ENCODE results near the gene SOX30. TPM values are rescaled to one million over a fixed set of nuclear protein-coding genes. Genes with fewer than 3 reads are reported as not detected.
"Not testable (repeated sequence)": the region's sequence is repeated elsewhere in the genome, so short reads cannot be mapped to it uniquely, and the experiment has no call there.

Gene SOX30
- under 1 TPM in 6 of 8 experiments, not detected in 2; 0.09 to 0.33 (median 0.21) TPM for total RNA-seq

DNA sequence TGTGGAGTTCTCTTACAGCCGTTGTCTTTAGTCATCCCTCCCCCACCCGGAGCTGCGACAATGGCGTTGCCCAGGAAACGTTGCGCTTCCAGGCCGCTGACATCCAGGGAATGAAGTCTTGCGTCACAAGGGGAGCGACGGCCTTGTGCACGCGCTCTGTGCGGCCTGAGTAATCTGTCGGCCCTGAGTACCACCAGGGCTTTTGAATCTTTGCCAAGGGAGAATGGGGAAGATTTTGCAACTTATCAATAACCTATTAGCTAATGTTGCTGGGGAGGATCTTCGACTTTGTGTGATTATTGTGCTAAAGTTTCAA, at the start of gene SOX30:
SOX30 (minus strand) TSS at position 62 of the 316 bp plus-strand sequence. CDS start 360 bp downstream, outside the sequence.
- Histone ChIP-seq H3K27ac (no peak within 1 kb of the TSS), H3K4me3 (no peak within 1 kb of the TSS), H3K4me1 (replicated peaks in 1 of 2) (no peaks in the 10 kb centered on the region)
- in situ Hi-C loops (cut with MboI; ENCODE audit: low pct_unique_long_range_greater_than_20kb in 2 of 9, low sequenced_read_pairs in 9 of 9, unreplicated experiment in 9 of 9), result no loop called here
- no peak for ATAC-seq (replicated peaks in 6 of 8)
- WGBS, 10 experiments, result 60 to 100% (median 98%) methylated on average over 1 to 7 of the region's 15 CpGs; no CpG with 5 or more reads in 3 of the 10 experiments

DNA sequence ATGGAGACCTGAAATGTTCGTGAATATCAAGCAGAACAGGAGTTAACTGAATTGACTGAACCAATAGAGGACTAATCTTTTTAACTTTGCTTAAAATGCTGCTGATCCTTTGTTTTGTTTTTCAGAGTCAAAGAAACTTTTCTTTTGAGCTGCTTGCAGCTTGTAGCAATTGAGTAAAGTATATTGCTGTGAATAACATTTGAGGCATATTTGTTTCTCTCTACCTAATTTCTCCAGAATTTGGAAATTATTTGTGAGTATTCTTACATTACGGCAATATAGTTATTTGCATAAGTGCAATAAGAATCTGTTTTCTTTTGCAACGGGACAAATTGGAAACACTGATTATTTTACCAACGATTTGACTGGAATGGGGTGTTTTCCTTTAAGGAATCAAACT, 46.4 kb upstream of the SOX30 start:
- H3K27ac ChIP-seq; in situ Hi-C loops (cut with MboI; ENCODE audit: low pct_unique_long_range_greater_than_20kb in 2 of 9, low sequenced_read_pairs in 9 of 9, unreplicated experiment in 9 of 9); H3K4me3 ChIP-seq; H3K4me1 ChIP-seq (replicated peaks in 1 of 2); ATAC-seq (replicated peaks in 6 of 8): not testable (repeated sequence)
- WGBS, 10 experiments, result 61 to 100% (median 72%) methylated on average over 1 to 4 of the region's 4 CpGs

DNA sequence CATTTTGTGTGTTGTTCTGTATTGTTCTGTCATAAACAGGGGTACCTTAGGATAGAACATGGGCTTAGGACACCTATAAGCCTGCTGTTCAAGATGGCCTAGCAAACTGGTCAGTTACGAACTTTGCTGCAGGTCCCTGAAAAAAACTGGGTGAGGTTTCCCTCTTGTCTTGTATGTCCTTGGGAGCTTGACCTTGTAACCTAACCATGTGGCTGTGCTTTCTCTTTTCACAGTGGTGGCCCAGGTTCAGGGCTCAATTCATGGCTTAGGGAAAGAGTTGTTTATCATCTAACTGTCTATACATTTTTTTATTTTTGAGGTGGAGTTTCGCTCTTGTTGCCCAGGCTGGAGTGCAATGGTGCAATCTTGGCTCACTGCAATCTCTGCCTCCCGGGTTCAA, 43.9 kb upstream of the SOX30 start:
- H3K4me1 ChIP-seq (replicated peaks in 1 of 2); H3K4me3 ChIP-seq; ATAC-seq (replicated peaks in 6 of 8); H3K27ac ChIP-seq; in situ Hi-C loops (cut with MboI; ENCODE audit: low pct_unique_long_range_greater_than_20kb in 2 of 9, low sequenced_read_pairs in 9 of 9, unreplicated experiment in 9 of 9): not testable (repeated sequence)
- 50 to 100% (median 80%) methylated on average over 1 to 2 of the region's 3 CpGs; no CpG with 5 or more reads in 4 of the 10 experiments for WGBS, 10 experiments

DNA sequence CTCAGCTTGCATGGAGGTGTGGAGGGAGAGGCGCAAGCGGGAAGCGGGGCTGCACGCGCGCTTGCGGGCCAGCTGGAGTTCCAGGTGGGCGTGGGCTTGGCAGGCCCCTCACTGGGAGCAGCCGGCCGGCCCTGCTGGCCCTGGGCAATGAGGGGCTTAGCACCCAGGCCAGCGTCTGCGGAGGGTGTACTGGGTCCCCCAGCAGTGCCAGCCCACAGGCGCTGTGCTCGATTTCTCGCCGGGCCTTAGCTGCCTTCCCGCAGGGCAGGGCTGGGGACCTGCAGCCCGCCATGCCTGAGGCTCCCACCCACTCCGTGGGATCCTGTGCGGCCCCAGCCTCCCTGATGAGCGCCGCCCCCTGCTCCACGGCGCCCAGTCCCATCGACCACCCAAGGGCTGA, 41.6 kb upstream of the SOX30 start:
- H3K4me3 ChIP-seq; H3K4me1 ChIP-seq (replicated peaks in 1 of 2); H3K27ac ChIP-seq; ATAC-seq (replicated peaks in 6 of 8); in situ Hi-C loops (cut with MboI; ENCODE audit: low pct_unique_long_range_greater_than_20kb in 2 of 9, low sequenced_read_pairs in 9 of 9, unreplicated experiment in 9 of 9): not testable (repeated sequence)
- 20% methylated on average over 1 of the region's 25 CpGs; no CpG with 5 or more reads in 9 of the 10 experiments for WGBS, 10 experiments

DNA sequence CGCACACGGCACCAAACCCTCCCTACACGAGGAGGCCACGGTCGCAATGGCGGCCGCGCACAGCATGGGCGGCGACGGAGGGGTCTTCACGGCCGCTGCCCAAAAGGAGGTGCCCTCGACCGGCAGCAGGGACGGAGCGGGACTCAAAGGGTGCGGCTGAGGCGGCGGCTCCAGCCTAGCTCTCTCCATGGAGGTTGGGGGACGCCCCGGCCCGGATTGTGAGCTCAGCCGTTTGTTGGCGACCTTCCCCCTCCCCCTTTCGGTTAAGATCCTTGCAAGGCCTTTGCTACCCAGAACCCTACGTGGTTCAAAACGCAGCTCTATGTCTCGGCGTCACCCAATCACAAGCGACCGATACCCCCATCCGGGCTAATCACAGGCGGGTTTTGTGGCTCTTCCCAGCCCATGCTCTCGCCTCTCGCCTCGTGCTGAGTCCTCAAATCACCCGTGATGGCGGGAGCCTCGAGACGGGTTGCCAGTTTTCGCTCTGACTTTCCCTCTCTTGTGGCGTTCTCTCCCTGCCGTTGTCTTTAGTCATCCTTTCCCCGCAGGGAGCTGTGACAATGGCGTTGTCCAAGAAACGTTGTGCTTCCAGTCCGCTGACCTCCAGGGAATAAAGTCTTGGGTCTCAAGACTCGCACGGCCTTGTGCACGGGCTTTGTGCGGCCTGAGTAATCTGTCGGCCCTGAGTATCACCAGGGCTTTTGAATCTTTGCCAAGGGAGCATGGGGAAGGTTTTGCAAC, 38.6 kb upstream of the SOX30 start:
- ATAC-seq (replicated peaks in 6 of 8), result no peak
- 80 to 100% (median 100%) methylated on average over 2 to 10 of the region's 53 CpGs; no CpG with 5 or more reads in 1 of the 10 experiments for WGBS, 10 experiments
- Histone ChIP-seq H3K4me3 (no peak overlapping the region), H3K4me1 (replicated peaks in 1 of 2) (no peaks in the 10 kb centered on the region), H3K27ac (no peak overlapping the region)
- in situ Hi-C loops (cut with MboI; ENCODE audit: low pct_unique_long_range_greater_than_20kb in 2 of 9, low sequenced_read_pairs in 9 of 9, unreplicated experiment in 9 of 9), result no loop called here

DNA sequence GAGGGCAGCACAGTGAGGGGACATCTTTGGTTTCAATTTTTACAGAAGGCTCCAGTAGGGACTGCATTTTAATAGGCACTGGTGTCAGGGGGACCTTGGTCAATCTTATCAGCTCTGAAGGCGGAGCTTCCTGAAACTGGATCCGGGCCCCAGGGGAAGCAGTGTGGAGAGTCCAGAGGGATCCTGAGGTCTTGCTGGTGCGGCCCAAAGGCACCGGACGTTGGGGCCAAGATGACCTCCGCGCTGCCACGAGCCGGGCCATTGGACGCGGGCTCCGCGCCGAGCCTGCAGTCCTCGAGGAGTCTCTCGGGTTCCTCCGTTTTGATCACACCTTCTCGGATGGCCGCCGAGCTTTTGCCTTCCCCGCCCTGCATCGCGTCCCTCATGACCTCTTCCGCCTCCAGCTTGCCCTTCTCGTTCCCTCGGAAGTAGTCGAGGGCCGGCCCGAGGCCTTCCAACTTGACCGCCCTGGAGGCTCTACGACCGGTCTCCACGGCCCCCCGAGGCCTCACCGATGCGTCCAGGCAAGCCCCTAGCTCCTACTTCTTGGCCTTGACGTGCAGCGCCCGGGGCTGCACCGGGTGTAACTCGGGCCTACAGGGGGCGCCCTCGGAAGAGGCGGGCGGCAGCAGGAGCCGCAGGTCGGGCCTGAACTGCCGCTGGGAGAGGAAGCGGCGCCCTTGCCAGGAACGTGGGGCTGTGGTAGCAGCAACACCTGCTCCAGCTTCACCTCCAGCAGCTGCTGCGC, 37.9 kb upstream of the SOX30 start:
- Histone ChIP-seq H3K4me3 (no peak overlapping the region), H3K4me1 (replicated peaks in 1 of 2) (no peaks in the 10 kb centered on the region), H3K27ac (no peak overlapping the region)
- peak in 1 of 8 experiments; percentile 51 for ATAC-seq (replicated peaks in 6 of 8)
- 74 to 98% (median 95%) methylated on average over 5 to 18 of the region's 52 CpGs; no CpG with 5 or more reads in 3 of the 10 experiments for WGBS, 10 experiments
- in situ Hi-C loops (cut with MboI; ENCODE audit: low pct_unique_long_range_greater_than_20kb in 2 of 9, low sequenced_read_pairs in 9 of 9, unreplicated experiment in 9 of 9), result no loop called here

DNA sequence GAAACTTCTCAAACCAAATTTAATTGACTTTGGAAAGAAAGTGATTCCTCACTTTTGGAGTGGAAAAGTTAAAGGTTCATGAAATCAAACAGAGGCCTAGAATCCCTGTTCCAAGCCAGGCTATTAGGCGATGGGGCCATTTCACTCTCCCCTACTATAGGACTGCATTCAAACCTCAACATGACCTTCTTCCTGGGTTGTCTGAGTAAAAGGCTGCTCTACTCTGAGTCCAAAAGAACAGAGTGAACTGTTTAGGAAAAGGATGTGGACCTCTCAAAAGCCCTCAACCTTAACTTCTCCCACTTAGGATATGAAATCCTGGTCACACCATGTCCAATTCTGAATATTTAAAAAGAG, 34.9 kb upstream of the SOX30 start:
- no peak for ATAC-seq (replicated peaks in 6 of 8)
- WGBS, 10 experiments, result 83 to 100% methylated on average over 1 of the region's 1 CpG; no CpG with 5 or more reads in 8 of the 10 experiments
- no peaks in the 10 kb centered on the region for H3K4me1 ChIP-seq (replicated peaks in 1 of 2)
- in situ Hi-C loops (cut with MboI; ENCODE audit: low pct_unique_long_range_greater_than_20kb in 2 of 9, low sequenced_read_pairs in 9 of 9, unreplicated experiment in 9 of 9), result no loop called here
- H3K4me3 ChIP-seq, result no peak overlapping the region
- no peak overlapping the region for H3K27ac ChIP-seq

DNA sequence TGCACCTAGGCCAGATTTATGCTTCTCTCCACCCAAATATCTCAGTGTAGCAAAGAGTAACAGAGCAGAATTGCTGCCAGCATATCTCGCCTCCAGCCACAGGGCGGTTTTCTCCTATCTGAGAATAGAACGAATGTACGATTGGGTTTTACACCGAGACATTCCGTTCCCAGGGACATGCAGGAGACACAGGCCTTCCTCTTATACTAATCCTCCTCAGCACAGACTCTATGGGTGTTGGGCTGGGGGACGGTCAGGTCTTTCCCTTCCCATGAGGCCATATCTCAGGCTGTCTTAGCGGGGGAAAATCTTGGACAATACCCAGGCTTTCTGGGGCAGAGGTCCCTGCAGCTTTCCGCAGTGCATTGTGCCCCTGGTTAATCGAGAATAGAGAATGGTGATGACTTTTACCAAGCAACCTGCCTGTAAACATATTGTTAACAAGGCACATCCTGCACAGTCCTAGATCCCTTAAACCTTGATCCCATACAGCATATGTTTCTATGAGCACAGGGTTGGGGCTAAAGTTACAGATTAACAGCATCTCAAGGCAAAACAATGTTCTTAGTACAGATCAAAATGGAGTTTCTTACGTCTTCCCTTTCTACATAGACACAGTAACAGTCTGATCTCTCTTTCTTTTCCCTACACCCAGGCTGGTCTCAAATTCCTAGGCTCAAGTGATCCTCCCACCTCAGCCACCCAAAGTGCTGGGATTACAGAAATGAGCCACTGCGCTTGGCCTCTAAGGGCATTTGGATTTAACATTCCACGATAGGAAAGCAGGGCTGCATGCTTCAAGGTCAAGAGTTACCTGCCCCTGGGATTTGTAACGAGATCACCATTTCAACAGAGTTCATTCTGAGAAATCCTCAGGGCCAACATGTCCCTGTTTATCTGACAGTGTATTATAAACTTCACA, 34.3 kb upstream of the SOX30 start:
- H3K4me3 ChIP-seq; ATAC-seq (replicated peaks in 6 of 8); in situ Hi-C loops (cut with MboI; ENCODE audit: low pct_unique_long_range_greater_than_20kb in 2 of 9, low sequenced_read_pairs in 9 of 9, unreplicated experiment in 9 of 9); H3K4me1 ChIP-seq (replicated peaks in 1 of 2); H3K27ac ChIP-seq: not testable (repeated sequence)
- 45 to 97% (median 86%) methylated on average over 1 to 13 of the region's 14 CpGs for WGBS, 10 experiments

DNA sequence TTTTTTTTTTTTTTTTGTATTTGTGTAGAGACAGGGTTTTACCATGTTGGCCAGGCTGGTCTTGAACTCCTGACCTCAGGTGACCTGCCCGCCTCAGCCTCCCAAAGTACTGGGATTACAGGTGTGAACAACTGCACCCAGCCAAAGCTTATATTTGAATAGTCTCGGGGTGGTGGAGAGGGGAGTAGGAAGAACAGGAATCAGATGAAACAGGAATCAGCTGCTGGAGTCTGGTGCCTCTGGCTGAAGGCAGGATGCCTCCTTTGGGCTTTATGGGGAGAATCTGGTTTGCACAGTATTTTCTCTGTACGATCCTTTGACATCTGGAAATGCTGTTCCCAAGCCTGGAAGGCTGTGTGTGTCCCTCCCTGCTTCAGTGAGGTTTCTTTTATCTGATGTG, 30.0 kb upstream of the SOX30 start:
- ATAC-seq (replicated peaks in 6 of 8), result no peak
- no peak overlapping the region for H3K4me3 ChIP-seq
- in situ Hi-C loops (cut with MboI; ENCODE audit: low pct_unique_long_range_greater_than_20kb in 2 of 9, low sequenced_read_pairs in 9 of 9, unreplicated experiment in 9 of 9), result no loop called here
- WGBS, 10 experiments, result 20 to 100% (median 40%) methylated on average over 1 of the region's 3 CpGs; no CpG with 5 or more reads in 7 of the 10 experiments
- no peaks in the 10 kb centered on the region for H3K4me1 ChIP-seq (replicated peaks in 1 of 2)
- no peak overlapping the region for H3K27ac ChIP-seq

DNA sequence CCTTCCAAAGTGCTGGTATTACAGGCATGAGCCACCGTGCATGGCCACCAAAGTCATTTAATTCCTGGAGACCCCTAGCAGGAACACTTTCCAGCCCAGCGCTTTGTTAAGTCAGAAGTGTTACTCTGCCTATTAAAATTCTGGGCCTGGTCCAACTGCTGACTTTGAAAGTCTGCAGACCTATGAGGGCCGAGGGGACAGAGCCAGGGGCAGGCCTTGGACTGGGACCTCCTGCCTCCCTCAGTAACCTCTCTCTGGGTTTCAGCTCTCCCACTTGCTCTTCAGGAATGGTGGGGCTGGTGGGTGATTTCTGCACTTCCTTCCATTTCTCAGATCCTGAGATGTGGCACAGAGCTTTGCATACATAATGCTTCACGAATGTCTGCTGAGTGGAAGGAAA, 28.8 kb upstream of the SOX30 start:
- no peak overlapping the region for H3K27ac ChIP-seq
- no peak for ATAC-seq (replicated peaks in 6 of 8)
- whole genome bisulfite sequencing, 10 experiments, result 0 to 100% (median 77%) methylated on average over 1 to 3 of the region's 4 CpGs; no CpG with 5 or more reads in 4 of the 10 experiments
- no peak overlapping the region for H3K4me3 ChIP-seq
- H3K4me1 ChIP-seq (replicated peaks in 1 of 2), result no peaks in the 10 kb centered on the region
- in situ Hi-C loops (cut with MboI; ENCODE audit: low pct_unique_long_range_greater_than_20kb in 2 of 9, low sequenced_read_pairs in 9 of 9, unreplicated experiment in 9 of 9), result no loop called here

DNA sequence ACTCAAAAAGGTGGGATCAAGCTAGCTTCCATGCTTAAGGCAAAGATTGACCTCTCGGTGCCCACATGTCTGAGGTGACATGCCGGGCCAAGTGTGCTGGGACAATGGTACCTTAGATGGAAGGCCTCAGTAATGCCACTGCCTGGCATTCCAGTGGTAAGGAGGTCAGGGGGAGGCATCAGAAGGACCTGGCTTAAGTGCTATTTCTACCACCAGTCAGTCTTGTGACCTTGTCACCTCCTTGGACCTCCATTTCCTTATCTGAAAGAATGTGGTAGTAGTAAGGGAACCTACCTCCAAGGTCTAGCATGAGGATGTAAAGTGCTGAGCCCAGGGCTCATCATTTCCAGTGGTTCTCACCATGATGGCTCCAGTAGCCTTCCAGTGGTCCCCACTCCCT, 28.0 kb upstream of the SOX30 start:
- Histone ChIP-seq H3K27ac (no peak overlapping the region), H3K4me1 (replicated peaks in 1 of 2) (no peaks in the 10 kb centered on the region), H3K4me3 (no peak overlapping the region)
- no peak for ATAC-seq (replicated peaks in 6 of 8)
- in situ Hi-C loops (cut with MboI; ENCODE audit: low pct_unique_long_range_greater_than_20kb in 2 of 9, low sequenced_read_pairs in 9 of 9, unreplicated experiment in 9 of 9), result no loop called here
- 100% methylated on average over 1 of the region's 2 CpGs; no CpG with 5 or more reads in 9 of the 10 experiments for WGBS, 10 experiments

DNA sequence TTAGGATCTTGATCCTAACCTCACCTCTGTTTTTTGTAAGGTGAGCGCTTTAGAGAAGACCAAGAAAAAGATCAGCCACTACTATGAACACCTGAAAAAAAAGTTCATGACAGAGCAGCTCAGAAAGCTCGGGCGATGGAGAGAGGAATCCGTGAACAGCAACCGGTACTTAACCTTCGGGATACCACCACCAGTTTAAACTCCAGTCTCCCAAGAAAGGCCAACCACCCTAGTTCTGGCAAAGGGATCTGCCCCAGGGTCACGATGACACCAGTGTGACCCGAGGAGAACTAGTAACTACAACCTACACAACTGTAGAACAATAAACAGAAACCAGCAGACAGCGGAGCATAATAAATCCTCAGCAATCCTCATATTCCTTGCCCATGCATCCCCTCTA, 27.6 kb upstream of the SOX30 start:
- Histone ChIP-seq H3K4me3 (no peak overlapping the region), H3K4me1 (replicated peaks in 1 of 2) (no peaks in the 10 kb centered on the region), H3K27ac (no peak overlapping the region)
- WGBS, 10 experiments, result 50 to 100% (median 91%) methylated on average over 1 to 7 of the region's 9 CpGs; no CpG with 5 or more reads in 1 of the 10 experiments
- in situ Hi-C loops (cut with MboI; ENCODE audit: low pct_unique_long_range_greater_than_20kb in 2 of 9, low sequenced_read_pairs in 9 of 9, unreplicated experiment in 9 of 9), result no loop called here
- no peak for ATAC-seq (replicated peaks in 6 of 8)

DNA sequence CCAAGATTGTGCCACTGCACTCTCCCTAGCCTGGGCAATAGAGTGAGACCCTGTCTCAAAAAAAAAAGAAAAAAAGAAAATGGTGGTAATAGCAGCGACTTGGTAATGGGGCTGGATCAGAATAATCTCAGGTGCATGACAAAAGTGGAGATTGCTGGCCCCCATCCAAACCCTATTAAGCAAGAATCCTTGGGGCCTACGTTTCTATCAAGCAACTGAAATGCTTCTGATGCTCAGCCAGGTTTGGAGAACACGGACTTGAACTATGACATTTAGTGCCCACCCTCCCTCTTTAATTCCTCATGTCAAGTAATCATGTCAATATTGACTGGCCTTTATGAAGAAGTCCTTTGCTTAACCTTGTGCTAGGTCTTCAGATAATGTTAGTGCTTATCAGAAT, 25.7 kb upstream of the SOX30 start:
- in situ Hi-C loops (cut with MboI; ENCODE audit: low pct_unique_long_range_greater_than_20kb in 2 of 9, low sequenced_read_pairs in 9 of 9, unreplicated experiment in 9 of 9), result no loop called here
- WGBS, 10 experiments, result 50 to 100% (median 81%) methylated on average over 1 to 3 of the region's 3 CpGs; no CpG with 5 or more reads in 2 of the 10 experiments

More for the DNA sequence above, 25.7 kb upstream of the SOX30 start:
- no peaks in the 10 kb centered on the region for H3K4me1 ChIP-seq (replicated peaks in 1 of 2)
- no peak for ATAC-seq (replicated peaks in 6 of 8)
- no peak overlapping the region for H3K4me3 ChIP-seq
- no peak overlapping the region for H3K27ac ChIP-seq
